Tibial artery (tissue), 4 donors: ENCODE data around the gene ZNF705A.
"Not testable (repeated sequence)": the region's sequence is repeated elsewhere in the genome, so short reads cannot be mapped to it uniquely, and the experiment has no call there.

Experiments used
- DNase-seq, 2 donors: peaks; one replicate each; pipeline ENCODE4 v3.0.0-alpha.2; 2019
- H3K27ac ChIP-seq, 2 donors: fragments of 200-600 bp; sonication (generic) in 1 of 2; 1 replicate in 1 of 2; 2 replicates in 1 of 2; pipeline ENCODE4 v1.5.1; 2018 to 2019; ENCODE audit warnings: mild to moderate bottlenecking in 1 of 2
- H3K27me3 ChIP-seq, 2 donors: fragments of 200-600 bp; sonication (generic) in 1 of 2; one replicate each; pipeline versions ENCODE4 v1.5.1 to v1.6.0; 2016 to 2019
- H3K36me3 ChIP-seq, 3 donors: fragments of 200-600 bp; sonication (generic) in 2 of 3; one replicate each; pipeline ENCODE4 v1.5.1; 2016 to 2019; ENCODE audit warnings: mild to moderate bottlenecking in 2 of 3
- H3K4me1 ChIP-seq, 4 donors: fragments of 200-600 bp; sonication (generic) in 2 of 4; 1 replicate in 3 of 4; 2 replicates in 1 of 4; pipeline ENCODE4 v1.5.1; 2016 to 2019
- H3K4me3 ChIP-seq, 2 donors: fragments of 200-600 bp; sonication (generic) in 1 of 2; 1 replicate in 1 of 2; 2 replicates in 1 of 2; pipeline ENCODE4 v1.5.1; 2018 to 2019; ENCODE audit warnings: mild to moderate bottlenecking in 2 of 2
- H3K9me3 ChIP-seq, 3 donors: fragments of 200-600 bp; sonication (generic) in 1 of 3; one replicate each; pipeline ENCODE4 v1.5.1; 2016 to 2019
- intact Hi-C: fragments of 100-400 bp; cut with DNase I; formaldehyde crosslinking; loops from one replicate; pipeline ENCODE4 v1.15.0; 2023; ENCODE audit warnings: low total_unique reads
- TF ChIP-seq, protein P1 (sequence below), 2 experiments: fragments of 200-600 bp in 1 of 2; fragments of 450-650 bp in 1 of 2; IDR thresholded peaks; one replicate each; pipeline ENCODE4 v1.5.1; 2017 to 2019; ENCODE audit warnings: antibody characterized with exemption in 2 of 2, mild to moderate bottlenecking in 1 of 2, moderate library complexity in 1 of 2

ZNF705A gene

DNA sequence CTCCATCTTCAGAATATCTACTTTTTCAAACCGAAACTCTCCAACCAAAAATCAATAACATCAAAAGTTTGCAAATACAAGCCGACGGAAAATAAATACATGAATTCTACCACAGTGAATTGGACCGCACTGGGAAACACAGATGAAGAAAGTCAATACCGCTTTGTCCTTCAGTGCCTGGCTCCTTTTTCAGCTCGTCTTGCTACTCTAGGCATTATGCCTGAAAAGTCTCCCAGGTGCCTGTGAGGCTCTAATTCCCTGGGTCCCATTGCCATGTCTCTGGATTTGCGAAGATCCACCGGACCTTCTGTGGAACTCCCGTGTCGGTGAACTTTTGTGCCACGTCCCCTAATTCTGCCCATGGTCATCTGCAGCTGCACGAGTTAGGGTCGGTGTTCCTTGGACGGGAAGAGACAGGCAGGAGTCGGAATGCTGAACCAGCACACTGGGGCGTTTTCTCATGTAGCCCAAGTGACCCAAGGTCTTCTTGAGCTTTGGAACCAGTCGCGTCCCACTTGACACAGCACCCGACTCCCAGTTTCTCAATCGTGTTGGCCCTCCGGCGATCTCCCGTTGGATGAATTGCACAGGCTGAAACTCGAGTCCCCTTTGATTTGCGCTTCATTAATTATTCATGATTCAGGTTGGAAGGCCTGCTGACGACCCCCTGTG lies 62.0 kb downstream of the ZNF705A start:
- H3K9me3 ChIP-seq, H3K4me1 ChIP-seq, H3K36me3 ChIP-seq, H3K27me3 ChIP-seq, intact Hi-C loops, DNase-seq, H3K4me3 ChIP-seq, H3K27ac ChIP-seq: not testable (repeated sequence)

DNA sequence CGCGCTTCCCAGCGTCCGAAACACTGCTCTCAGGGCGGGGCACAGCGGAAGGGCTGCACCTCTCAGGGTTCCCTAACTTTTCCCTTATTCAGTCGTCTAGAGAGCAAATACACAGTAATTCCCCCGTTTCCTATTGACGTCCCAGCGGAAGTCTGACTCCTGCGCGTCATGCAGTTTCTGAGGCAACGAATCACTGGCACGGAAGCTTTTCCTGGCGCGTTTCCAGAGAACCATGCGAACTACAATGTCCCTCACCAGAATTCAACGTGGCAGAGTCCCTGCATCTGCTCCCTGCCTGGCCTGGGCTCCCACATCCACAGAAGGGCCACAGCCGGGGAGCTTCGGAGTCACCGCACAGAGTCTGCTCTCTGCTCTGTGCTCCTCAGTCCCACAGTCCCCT lies 64.6 kb downstream of the ZNF705A start:
- DNase-seq, H3K27ac ChIP-seq, H3K4me3 ChIP-seq, H3K36me3 ChIP-seq, intact Hi-C loops, H3K4me1 ChIP-seq, H3K9me3 ChIP-seq, H3K27me3 ChIP-seq: not testable (repeated sequence)

DNA sequence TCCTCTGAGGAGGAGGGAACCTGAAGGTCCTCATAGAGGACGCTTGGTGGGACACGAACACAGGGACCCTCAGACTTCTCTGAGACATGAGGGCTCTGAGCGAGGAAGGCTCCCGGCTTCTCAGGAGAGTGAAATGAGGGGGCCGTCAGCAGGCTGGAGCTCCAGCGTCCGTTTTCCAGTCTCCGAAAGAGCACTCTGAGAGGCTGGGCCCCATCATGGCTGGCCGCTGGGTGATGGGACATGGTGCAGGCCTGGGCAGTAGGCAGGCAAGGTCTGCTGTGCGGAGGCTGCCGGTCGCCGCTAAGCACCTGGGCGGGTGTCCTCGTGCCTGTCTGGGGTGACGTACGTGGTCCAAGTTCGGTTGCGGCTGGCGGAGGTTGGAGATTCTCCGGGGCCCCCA lies 65.0 kb downstream of the ZNF705A start:
- DNase-seq, H3K36me3 ChIP-seq, H3K4me3 ChIP-seq, H3K27ac ChIP-seq, H3K4me1 ChIP-seq, H3K27me3 ChIP-seq, H3K9me3 ChIP-seq, intact Hi-C loops: not testable (repeated sequence)

DNA sequence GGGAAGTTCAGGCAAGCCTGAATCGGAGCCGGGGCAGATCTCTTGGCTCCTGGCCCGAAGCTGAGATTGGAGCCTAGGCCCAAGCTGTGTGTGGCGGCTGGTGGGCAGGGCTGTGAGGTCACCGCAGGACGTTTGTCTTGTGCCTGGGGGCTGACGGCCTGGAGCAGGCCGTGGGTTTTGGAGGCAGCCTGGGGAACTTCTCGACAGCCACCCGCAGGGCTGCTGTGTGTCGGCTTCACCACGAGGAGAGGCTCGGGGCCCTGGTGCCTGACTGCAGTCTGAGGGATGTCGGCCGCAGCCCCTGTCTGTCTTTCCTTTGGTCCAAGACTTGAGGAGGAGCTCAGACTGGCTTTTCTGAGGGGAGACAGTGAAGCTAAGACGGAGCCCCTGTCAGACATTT lies 65.5 kb downstream of the ZNF705A start:
- intact Hi-C loops, H3K9me3 ChIP-seq, H3K36me3 ChIP-seq, H3K27ac ChIP-seq, H3K4me3 ChIP-seq, H3K27me3 ChIP-seq, DNase-seq, H3K4me1 ChIP-seq: not testable (repeated sequence)

DNA sequence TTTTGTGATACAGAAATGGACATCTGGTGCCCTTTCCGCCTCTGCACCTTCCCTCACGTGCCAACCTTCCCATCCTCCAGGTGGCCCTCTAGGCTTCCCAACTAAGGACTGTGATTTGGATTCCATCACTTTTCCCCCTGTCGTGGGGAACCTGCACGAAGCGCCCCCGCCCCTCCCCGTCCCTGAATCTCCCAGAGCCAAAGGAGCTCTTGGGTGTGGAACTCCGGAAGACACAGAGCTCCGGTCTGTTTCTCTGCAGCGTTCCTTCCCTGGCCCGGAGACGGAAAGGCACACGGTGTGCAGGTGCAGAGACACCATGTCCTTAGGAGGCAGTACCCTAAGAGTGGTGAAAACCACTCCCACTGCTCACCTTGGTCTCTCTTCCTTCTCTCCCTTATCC lies 66.8 kb downstream of the ZNF705A start:
- DNase-seq, H3K9me3 ChIP-seq, intact Hi-C loops, H3K4me3 ChIP-seq, H3K27me3 ChIP-seq, H3K36me3 ChIP-seq, H3K27ac ChIP-seq: not testable (repeated sequence)
- H3K4me1 ChIP-seq = peaks cover 0 to 13% (median 2%) of the 10 kb centered on the region in 4 donors

DNA sequence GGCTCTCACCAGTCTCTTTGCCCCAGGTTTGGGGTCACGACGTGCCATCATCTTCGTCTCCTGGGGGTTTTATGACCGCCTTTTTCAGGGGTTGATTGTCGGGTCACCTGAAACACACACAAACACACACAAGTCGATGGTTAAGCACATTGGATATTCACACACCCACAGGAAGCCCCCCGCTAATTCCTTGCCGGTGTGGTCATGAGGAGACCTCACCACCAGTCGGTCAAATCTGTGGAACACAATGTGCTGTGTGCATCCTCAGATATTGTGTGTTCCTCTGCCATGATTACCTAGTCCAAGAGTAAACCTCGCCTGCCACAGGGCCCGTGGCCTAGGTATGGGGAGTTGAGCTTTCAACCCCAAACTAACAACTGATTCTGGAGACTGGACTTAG lies 68.0 kb downstream of the ZNF705A start:
- H3K9me3 ChIP-seq, H3K27me3 ChIP-seq, intact Hi-C loops, H3K27ac ChIP-seq, H3K36me3 ChIP-seq, DNase-seq, H3K4me3 ChIP-seq: not testable (repeated sequence)
- peaks cover 0 to 13% (median 2%) of the 10 kb centered on the region in 4 donors for H3K4me1 ChIP-seq

DNA sequence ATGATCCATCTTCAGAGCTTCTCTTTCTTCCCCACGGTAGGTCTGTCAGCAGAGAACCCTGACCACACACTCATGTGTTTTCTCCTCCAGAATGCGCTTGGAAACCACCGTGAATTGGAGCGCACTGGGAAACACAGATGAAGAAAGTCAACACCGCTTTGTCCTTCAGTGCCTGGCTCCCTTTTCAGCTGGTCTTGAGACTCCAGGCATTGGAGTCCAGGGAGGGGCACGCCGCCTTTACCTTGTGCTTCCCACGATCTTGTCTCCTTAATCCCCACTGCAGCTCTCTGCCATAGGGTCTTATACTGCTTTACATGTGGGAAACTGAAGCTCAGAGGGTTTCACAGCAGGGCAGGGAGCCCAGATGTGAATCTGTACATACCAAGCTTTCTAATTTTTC lies 69.5 kb downstream of the ZNF705A start:
- H3K36me3 ChIP-seq = no peaks in the 10 kb centered on the region
- intact Hi-C loops = no loop called here
- DNase-seq = no peak
- H3K27ac ChIP-seq = no peak overlapping the region
- no peaks in the 10 kb centered on the region for H3K9me3 ChIP-seq
- TF ChIP-seq, protein P1, sequence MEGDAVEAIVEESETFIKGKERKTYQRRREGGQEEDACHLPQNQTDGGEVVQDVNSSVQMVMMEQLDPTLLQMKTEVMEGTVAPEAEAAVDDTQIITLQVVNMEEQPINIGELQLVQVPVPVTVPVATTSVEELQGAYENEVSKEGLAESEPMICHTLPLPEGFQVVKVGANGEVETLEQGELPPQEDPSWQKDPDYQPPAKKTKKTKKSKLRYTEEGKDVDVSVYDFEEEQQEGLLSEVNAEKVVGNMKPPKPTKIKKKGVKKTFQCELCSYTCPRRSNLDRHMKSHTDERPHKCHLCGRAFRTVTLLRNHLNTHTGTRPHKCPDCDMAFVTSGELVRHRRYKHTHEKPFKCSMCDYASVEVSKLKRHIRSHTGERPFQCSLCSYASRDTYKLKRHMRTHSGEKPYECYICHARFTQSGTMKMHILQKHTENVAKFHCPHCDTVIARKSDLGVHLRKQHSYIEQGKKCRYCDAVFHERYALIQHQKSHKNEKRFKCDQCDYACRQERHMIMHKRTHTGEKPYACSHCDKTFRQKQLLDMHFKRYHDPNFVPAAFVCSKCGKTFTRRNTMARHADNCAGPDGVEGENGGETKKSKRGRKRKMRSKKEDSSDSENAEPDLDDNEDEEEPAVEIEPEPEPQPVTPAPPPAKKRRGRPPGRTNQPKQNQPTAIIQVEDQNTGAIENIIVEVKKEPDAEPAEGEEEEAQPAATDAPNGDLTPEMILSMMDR (IDR thresholded peaks at IDR 0.05) = no peak
- H3K4me3 ChIP-seq = no peak overlapping the region
- peaks cover 0 to 13% (median 3%) of the 10 kb centered on the region in 4 donors for H3K4me1 ChIP-seq
- no peaks in the 10 kb centered on the region for H3K27me3 ChIP-seq

DNA sequence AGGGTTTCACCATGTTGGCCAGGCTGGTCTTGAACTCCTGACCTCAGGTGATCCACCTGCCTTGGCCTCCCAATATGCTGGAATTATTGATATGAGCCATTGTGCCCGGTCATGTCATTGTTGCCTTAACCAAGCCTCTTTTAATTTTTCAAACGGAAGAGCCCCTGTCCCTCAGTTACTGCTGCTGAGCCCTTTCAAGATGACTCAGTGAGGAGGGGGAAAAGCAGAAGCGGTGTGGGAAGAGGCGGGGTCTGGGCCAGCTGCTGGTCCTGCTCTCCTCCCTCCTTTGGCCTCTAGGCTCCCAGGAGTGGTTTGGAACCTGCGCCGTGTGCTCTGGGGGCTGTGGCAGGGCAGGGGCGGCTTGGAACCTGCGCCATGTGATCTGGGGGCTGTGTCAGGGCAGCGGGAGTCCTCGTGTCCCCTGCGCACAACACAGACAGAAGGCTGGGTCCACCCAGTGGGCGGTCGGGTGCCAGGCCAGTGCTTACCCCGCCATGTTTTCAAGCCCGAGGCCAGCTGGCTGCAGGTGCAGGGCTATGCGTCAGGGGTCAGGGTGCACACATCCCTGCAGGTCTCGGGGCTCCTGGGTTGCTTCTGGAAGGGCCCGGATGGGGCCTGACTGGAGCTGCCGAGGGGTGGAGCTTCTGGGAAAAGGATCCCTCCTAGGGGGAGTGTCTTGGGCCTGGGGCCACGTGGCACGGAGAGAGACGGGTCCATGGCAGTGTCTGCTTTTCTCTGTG lies 70.3 kb downstream of the ZNF705A start, which contains the start of gene FAM90A1:
TSS of gene FAM90A1 (minus strand) at position 627 of the 740 bp plus-strand sequence. CDS start 2,786 bp downstream, outside the sequence.
- H3K4me1 ChIP-seq = peaks cover 0 to 15% (median 6%) of the 10 kb centered on the region in 4 donors
- peak within 1 kb of the TSS; percentile 20 to 31 for H3K4me3 ChIP-seq
- H3K36me3 ChIP-seq, intact Hi-C loops, H3K9me3 ChIP-seq, H3K27ac ChIP-seq, H3K27me3 ChIP-seq, DNase-seq: not testable (repeated sequence)

DNA sequence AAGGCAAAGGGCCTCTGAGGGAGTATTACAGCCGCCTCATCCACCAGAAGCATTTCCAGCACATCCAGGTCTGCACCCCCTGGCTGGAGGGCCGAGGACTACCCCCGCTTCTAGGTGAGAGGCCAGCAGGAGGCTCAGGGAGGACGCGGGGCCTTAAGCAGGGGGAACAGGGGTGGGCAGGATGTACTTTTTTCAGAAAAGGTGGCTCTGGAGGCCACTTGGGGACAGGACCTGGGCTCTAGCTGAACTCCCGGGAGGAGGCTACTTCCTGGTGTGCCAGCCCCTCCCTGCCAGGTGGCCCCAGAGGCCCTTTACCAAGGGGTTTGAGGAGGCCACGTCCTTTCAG lies 70.9 kb downstream of the ZNF705A start:
- intact Hi-C loops, DNase-seq, H3K27ac ChIP-seq, H3K9me3 ChIP-seq, H3K27me3 ChIP-seq, H3K36me3 ChIP-seq: not testable (repeated sequence)
- Histone ChIP-seq H3K4me1 (peaks cover 0 to 20% (median 6%) of the 10 kb centered on the region in 4 donors), H3K4me3 (peak overlapping the region; percentile 20 to 31)

DNA sequence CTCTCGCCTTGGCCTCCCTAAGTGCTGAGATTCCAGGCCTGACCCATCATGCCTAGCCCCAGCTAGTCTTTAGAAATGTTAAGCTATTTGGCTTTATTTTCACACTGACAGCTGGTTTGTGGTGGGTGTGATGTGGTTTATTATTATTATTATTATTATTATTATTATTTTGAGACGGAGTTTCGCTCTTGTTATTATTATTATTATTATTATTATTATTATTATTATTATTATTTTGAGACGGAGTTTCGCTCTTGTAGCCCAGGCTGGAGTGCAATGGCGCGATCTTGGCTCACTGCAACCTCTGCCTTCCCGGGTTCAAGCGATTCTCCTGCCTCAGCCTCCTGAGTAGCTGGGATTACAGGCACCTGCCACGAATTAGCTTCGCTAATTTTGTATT lies 71.8 kb downstream of the ZNF705A start:
- H3K4me1 ChIP-seq = peaks cover 0 to 20% (median 6%) of the 10 kb centered on the region in 4 donors
- intact Hi-C loops, H3K4me3 ChIP-seq, H3K27ac ChIP-seq, H3K27me3 ChIP-seq, H3K36me3 ChIP-seq, H3K9me3 ChIP-seq, DNase-seq: not testable (repeated sequence)

DNA sequence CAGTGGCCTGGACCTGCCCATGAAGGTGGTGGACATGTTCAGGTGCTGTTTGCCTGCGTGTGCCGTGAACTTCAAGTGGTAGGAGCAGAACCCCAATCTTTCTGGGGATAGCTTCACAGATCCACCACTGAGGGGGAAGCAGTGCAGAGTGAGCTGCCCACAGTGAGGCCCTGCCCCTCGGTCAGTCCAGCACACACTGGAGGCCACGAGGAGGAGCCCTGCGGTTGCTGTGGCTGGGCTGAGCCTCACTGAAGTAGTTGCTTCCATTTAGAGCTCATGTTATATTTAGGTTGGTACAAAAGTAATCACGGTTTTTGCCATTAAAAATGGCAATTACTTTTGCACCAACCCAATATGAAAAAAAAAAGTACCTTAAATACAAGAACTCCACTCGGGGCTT lies 72.7 kb downstream of the ZNF705A start:
- DNase-seq, H3K9me3 ChIP-seq, intact Hi-C loops, H3K27me3 ChIP-seq, H3K27ac ChIP-seq, H3K36me3 ChIP-seq, H3K4me3 ChIP-seq: not testable (repeated sequence)
- peaks cover 0 to 20% (median 6%) of the 10 kb centered on the region in 4 donors for H3K4me1 ChIP-seq
